Measurements from ENCODE around the gene ABLIM3.

The ABLIM3 gene

DNA sequence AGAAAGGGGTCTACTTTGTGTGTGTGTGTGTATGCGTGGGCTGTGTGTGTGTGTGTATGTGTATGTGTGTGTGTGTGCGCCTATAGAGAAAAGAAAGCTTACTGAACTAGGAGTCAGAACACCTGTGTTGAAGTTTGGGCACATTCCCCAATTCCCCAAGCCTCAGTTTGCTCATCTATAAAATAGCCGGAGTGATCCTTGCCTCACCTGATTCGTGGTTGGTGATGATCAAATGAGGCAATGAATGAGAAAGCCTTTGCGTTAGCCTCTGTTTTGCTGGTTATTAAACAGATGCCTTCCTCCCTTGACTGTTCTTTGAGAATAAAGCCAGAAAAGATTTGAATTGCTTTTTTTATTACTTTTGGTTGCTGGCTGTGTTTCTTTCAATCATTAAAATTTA lies 20.6 kb downstream of the ABLIM3 start:
- DNase-seq (ENCODE audit: low read depth): no peak
- no peak overlapping the region for H3K4me3 ChIP-seq (ENCODE audit: control insufficient read depth, low read depth, low read length)
- TF ChIP-seq, protein P1, sequence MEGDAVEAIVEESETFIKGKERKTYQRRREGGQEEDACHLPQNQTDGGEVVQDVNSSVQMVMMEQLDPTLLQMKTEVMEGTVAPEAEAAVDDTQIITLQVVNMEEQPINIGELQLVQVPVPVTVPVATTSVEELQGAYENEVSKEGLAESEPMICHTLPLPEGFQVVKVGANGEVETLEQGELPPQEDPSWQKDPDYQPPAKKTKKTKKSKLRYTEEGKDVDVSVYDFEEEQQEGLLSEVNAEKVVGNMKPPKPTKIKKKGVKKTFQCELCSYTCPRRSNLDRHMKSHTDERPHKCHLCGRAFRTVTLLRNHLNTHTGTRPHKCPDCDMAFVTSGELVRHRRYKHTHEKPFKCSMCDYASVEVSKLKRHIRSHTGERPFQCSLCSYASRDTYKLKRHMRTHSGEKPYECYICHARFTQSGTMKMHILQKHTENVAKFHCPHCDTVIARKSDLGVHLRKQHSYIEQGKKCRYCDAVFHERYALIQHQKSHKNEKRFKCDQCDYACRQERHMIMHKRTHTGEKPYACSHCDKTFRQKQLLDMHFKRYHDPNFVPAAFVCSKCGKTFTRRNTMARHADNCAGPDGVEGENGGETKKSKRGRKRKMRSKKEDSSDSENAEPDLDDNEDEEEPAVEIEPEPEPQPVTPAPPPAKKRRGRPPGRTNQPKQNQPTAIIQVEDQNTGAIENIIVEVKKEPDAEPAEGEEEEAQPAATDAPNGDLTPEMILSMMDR (IDR thresholded peaks at IDR 0.05; ENCODE audit: control insufficient read depth, insufficient read depth, low read depth, low read length, missing control alignments): no peak

DNA sequence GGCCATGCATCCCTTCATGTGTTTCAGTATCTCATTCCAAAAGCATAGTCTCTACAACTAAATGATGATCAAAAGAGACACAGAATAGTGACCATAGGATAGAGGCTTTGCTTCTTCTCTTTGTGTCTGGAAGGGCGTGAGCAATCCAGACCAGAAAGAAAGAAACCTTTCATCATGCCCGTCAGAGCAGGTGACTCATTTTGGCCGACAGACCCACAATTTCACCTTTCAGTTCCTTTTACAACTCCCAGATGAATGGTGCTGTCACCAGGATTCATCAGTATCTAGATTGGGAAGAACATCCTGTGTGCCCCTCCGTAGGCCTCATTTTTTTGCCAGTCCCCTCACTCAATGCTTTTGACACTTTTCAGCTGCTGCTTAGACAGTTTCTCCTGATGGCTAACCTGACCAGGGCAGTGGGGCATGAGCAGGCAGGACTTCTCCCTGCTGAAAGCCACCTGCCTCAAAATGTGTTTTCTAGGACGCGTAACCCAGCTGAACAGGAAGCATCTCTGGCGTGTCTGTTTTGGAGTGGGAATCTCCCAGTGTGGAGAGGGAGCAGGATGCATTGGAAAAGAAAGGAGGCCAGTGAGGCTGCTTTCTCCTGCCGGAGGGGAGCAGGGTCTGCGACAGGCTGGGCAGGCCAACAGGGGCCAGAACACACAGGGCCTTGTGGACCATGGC lies 21.2 kb downstream of the ABLIM3 start:
- H3K4me3 ChIP-seq (ENCODE audit: control insufficient read depth, low read depth, low read length): no peak overlapping the region
- TF ChIP-seq, protein P1 (IDR thresholded peaks at IDR 0.05; ENCODE audit: control insufficient read depth, insufficient read depth, low read depth, low read length, missing control alignments): no peak
- DNase-seq (ENCODE audit: low read depth): no peak

DNA sequence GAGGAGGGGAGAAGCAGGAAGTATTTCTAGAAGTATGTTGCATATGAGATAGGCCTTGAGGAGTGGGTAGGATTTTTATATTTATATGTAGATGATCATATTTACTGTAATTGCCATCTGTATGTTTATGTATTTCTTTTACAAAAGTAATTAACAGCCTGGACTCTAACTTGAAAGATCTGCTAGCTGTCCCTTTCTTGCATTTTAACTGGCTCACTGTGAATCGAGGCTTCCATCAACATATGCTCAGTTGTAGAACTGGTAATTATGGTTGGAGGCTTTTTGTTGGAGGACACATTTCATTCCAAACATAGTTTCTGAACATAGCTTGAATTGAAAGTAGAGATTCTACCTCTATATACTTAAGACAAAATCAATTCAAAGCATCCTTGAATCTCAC lies 23.4 kb downstream of the ABLIM3 start:
- no peak for DNase-seq (ENCODE audit: low read depth)
- TF ChIP-seq, protein P1 (IDR thresholded peaks at IDR 0.05; ENCODE audit: control insufficient read depth, insufficient read depth, low read depth, low read length, missing control alignments): no peak
- H3K4me3 ChIP-seq (ENCODE audit: control insufficient read depth, low read depth, low read length): no peak overlapping the region

DNA sequence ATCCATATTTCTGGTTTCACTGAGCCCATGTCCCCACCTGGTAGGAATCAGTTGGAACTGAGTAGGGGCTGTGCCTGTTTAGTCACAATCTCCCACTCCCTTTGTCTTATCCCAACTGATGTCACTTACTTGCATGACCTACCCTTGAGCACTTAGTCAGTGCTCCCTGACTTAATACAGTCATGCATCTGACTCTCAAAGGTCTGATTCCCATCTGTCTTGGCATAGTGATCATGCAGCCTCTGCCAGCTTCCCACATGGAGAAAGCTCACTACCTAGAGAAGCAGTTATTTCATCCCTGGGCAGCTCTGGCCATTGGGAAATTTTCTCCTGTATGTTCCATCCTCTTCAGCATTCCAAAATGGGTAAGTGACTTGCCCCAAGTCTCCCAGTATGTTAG lies 24.8 kb downstream of the ABLIM3 start:
- DNase-seq (ENCODE audit: low read depth): peak; percentile 21
- TF ChIP-seq, protein P1 (IDR thresholded peaks at IDR 0.05; ENCODE audit: control insufficient read depth, insufficient read depth, low read depth, low read length, missing control alignments): no peak
- no peak overlapping the region for H3K4me3 ChIP-seq (ENCODE audit: control insufficient read depth, low read depth, low read length)

DNA sequence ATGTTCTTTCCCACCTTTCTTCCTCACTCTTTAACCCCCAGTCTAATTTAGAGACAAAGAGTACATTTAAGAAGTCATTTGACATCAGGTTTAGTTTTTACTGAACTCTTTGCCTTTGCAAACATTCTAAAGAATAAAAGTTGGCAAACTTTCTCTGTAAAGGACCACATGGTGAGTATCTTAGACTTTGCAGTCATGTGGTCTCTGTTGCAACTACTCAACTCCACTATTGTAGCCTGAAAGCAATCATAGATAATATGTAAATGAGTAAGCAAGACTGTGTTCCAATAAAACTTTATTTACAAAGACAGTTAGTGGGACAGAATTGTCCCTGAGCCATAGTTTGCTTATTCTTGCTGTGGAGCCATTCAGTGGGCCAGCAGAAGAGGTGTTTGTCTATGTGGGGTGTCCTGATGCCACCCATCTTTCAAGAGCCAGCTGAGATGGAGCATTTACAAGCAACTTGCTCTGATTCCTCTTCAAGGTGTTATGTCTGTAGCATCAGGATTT lies 25.4 kb downstream of the ABLIM3 start:
- TF ChIP-seq, protein P1 (IDR thresholded peaks at IDR 0.05; ENCODE audit: control insufficient read depth, insufficient read depth, low read depth, low read length, missing control alignments): no peak
- no peak for DNase-seq (ENCODE audit: low read depth)
- no peak overlapping the region for H3K4me3 ChIP-seq (ENCODE audit: control insufficient read depth, low read depth, low read length)

DNA sequence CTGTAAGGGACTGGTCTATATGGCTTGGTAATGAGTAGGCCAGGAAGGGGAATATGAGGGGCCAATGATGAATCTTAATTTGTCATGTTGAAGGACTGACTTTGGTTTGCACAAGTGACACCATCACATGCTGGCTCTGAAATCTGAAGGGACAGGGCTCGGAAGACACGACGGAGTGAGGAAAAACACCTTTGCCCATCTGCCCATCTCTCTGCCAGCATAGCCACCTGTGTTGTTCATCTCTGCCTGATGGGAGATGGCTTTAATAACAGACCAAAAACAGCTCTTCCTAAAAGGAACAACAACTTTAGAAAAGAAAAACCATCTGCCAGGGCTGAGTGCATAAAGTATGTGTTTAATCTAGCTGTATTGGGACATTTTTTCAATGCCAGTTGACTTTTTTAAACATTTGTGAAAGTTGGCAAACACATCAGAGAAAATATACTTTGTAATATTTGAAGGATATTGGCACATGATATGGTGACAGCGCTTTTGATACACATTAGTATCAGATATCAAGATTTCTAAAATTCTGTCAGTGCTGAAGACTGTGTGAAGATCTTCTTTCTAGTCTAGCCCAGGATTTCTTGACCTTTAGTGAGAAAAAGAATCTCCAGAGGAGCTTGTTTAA lies 27.1 kb downstream of the ABLIM3 start:
- no peak overlapping the region for H3K4me3 ChIP-seq (ENCODE audit: control insufficient read depth, low read depth, low read length)
- no peak for DNase-seq (ENCODE audit: low read depth)
- TF ChIP-seq, protein P1 (IDR thresholded peaks at IDR 0.05; ENCODE audit: control insufficient read depth, insufficient read depth, low read depth, low read length, missing control alignments): no peak

All from AG09309 (cell line).